Fibroblast of lung (primary cell): ENCODE data around the gene CSPG4. TPM values are rescaled to one million over a fixed set of nuclear protein-coding genes. Genes with fewer than 3 reads are reported as not detected.
"Not testable (repeated sequence)": the region's sequence is repeated elsewhere in the genome, so short reads cannot be mapped to it uniquely, and the experiment has no call there.

ENCODE experiments used
- DNase-seq, 2 donors: peaks; one replicate each; pipeline versions ENCODE4 v3.0.0 to v3.0.0-alpha.2; 2010; ENCODE audit warnings: low read depth in 2 of 2
- H2AFZ ChIP-seq: 2 replicates; pipeline ENCODE4 v1.5.1; 2012; ENCODE audit warnings: low read length, control low read depth, inconsistent platforms
- H3K27ac ChIP-seq: 2 replicates; pipeline ENCODE4 v1.5.1; 2011; ENCODE audit warnings: low read length, control low read depth; ENCODE audit not compliant: insufficient read depth
- H3K27me3 ChIP-seq: 2 replicates; pipeline ENCODE4 v1.5.1; 2011; ENCODE audit warnings: mild to moderate bottlenecking, low read length; ENCODE audit not compliant: control insufficient read depth, insufficient read depth
- H3K36me3 ChIP-seq: 2 replicates; pipeline ENCODE4 v1.5.1; 2011; ENCODE audit warnings: low read length; ENCODE audit not compliant: control insufficient read depth, insufficient read depth
- H3K4me1 ChIP-seq: 2 replicates; pipeline ENCODE4 v1.5.1; 2011; ENCODE audit warnings: low read length; ENCODE audit not compliant: control insufficient read depth, insufficient read depth; ENCODE audit errors: extremely low read depth
- H3K4me2 ChIP-seq: 2 replicates; pipeline ENCODE4 v1.5.1; 2011; ENCODE audit warnings: low read length, control low read depth; ENCODE audit not compliant: insufficient read depth; ENCODE audit errors: extremely low read depth
- H3K4me3 ChIP-seq, 4 experiments: fragments of 200-600 bp in 1 of 4; sonication (generic) in 1 of 4; replicated peaks in 1 of 4; 2 replicates each; pipeline ENCODE4 v1.5.1; 2011 to 2016; ENCODE audit warnings: low read length in 4 of 4, low read depth in 3 of 4, mild to moderate bottlenecking in 3 of 4, control low read depth in 2 of 4, inconsistent platforms in 1 of 4, mixed read lengths in 1 of 4; ENCODE audit not compliant: insufficient read depth in 1 of 4; ENCODE audit errors: control extremely low read depth in 1 of 4
- H3K79me2 ChIP-seq: 2 replicates; pipeline ENCODE4 v1.5.1; 2012; ENCODE audit warnings: mild to moderate bottlenecking, low read length, inconsistent platforms; ENCODE audit not compliant: control insufficient read depth, insufficient read depth
- H3K9ac ChIP-seq: 2 replicates; pipeline ENCODE4 v1.5.1; 2011; ENCODE audit warnings: mild to moderate bottlenecking, low read length, control low read depth; ENCODE audit not compliant: insufficient read depth
- H3K9me3 ChIP-seq: 2 replicates; pipeline ENCODE4 v1.5.1; 2012; ENCODE audit warnings: low read depth, low read length; ENCODE audit not compliant: control insufficient read depth, insufficient read depth
- H4K20me1 ChIP-seq: 2 replicates; pipeline ENCODE4 v1.5.1; 2011; ENCODE audit warnings: low read length; ENCODE audit not compliant: control insufficient read depth, insufficient read depth; ENCODE audit errors: extremely low read depth
- CTCF ChIP-seq, 2 donors: IDR thresholded peaks in 1 of 2; conservative IDR thresholded peaks in 1 of 2; 1 replicate in 1 of 2; 2 replicates in 1 of 2; pipeline ENCODE4 v1.5.1; 2011 to 2012; ENCODE audit warnings: low read length in 2 of 2, control low read depth in 1 of 2, inconsistent platforms in 1 of 2, low read depth in 1 of 2, mild to moderate bottlenecking in 1 of 2
- EZH2 ChIP-seq: IDR thresholded peaks from 2 replicates; pipeline ENCODE4 v1.5.1; 2012; ENCODE audit warnings: low read length, control low read depth, mild to moderate bottlenecking; ENCODE audit errors: missing control alignments
- polyA plus RNA-seq, 2 donors: library from polyadenylated mRNA; depleted of rRNA in 1 of 2; stranded (reverse) in 1 of 2; unstranded in 1 of 2; fragments of >200 nt; gene quantifications; 2 replicates each; pipeline ENCODE4 v1.2.1, GENCODE V29; 2011 to 2012; ENCODE audit warnings: missing spikeins in 1 of 2
- total RNA-seq: library from RNA; depleted of rRNA; stranded (reverse); fragments of >200 nt; gene quantifications from 2 replicates; pipeline ENCODE4 v1.2.1, GENCODE V29; 2014

CSPG4 gene
- total and polyA plus RNA-seq, 2 donors (not counting 1 experiment from before 2014, with no cell fraction given), result 23.1 to 109 TPM

GRCh38 chr15:75637245-75638009, 75.2 kb downstream of the CSPG4 start:
- Histone ChIP-seq H3K27ac (no peak overlapping the region), H3K27me3 (no peaks in the 10 kb centered on the region), H3K36me3 (no peaks in the 10 kb centered on the region), H3K4me1 (peaks cover 3% of the 10 kb centered on the region), H3K79me2 (peaks cover 27% of the 10 kb centered on the region), H4K20me1 (no peaks in the 10 kb centered on the region), H3K4me3 (peak overlapping the region in 3 of 4 experiments; percentile 32 to 97 (median 92)), H3K9ac (no peak overlapping the region), H3K9me3 (no peaks in the 10 kb centered on the region), H3K4me2 (peak overlapping the region; percentile 89), H2AFZ (no peak overlapping the region)
- no peak for TF ChIP-seq CTCF (conservative IDR thresholded peaks at IDR 0.05 in 1 of 2, IDR thresholded peaks at IDR 0.05 in 1 of 2; ENCODE audit: low read depth in 1 of 2, low read length in 2 of 2)
- TF ChIP-seq EZH2, result no peak
- no peak for DNase-seq

DNA sequence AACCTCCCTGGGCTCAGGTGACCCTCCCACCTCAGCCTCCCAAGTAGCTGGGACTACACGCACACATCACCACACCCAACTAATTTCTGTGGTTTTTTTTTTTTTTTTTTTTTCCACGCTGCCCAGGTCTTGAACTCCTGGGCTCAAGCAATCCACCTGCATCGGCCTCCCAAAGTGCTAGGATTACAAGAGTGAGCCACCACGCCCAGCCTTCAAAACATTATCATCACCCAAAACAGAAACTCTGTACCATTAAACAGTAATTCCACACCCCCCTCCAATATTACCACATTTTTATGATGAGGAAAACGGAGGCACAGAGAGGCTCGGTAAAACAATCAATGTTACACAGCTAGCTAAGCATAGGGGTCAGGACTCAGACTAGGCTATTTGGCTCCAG, 76.6 kb downstream of the CSPG4 start:
- no peak for DNase-seq
- no peak overlapping the region for H3K27ac ChIP-seq
- peaks cover 27% of the 10 kb centered on the region for H3K79me2 ChIP-seq
- H3K4me3 ChIP-seq, result no peak overlapping the region
- no peaks in the 10 kb centered on the region for H3K9me3 ChIP-seq
- H3K36me3 ChIP-seq, result no peaks in the 10 kb centered on the region
- H3K4me1 ChIP-seq, result peaks cover 3% of the 10 kb centered on the region
- H2AFZ ChIP-seq, result no peak overlapping the region
- TF ChIP-seq CTCF (conservative IDR thresholded peaks at IDR 0.05 in 1 of 2, IDR thresholded peaks at IDR 0.05 in 1 of 2; ENCODE audit: low read depth in 1 of 2, low read length in 2 of 2) (no peak), EZH2 (no peak)
- no peaks in the 10 kb centered on the region for H3K27me3 ChIP-seq
- H4K20me1 ChIP-seq, result no peaks in the 10 kb centered on the region
- no peak overlapping the region for H3K9ac ChIP-seq
- no peak overlapping the region for H3K4me2 ChIP-seq

GRCh38 chr15:75633922-75634321, 78.7 kb downstream of the CSPG4 start:
- not testable (repeated sequence) for H3K27me3 ChIP-seq, H4K20me1 ChIP-seq, H3K4me1 ChIP-seq, H3K9me3 ChIP-seq, H2AFZ ChIP-seq, H3K36me3 ChIP-seq, H3K9ac ChIP-seq, H3K4me3 ChIP-seq, H3K4me2 ChIP-seq, DNase-seq, H3K27ac ChIP-seq
- H3K79me2 ChIP-seq, result peaks cover 16% of the 10 kb centered on the region
